Hepatocyte (in vitro differentiated cells): ENCODE data around the gene PDZRN4. TPM values are rescaled to one million over a fixed set of nuclear protein-coding genes. Genes with fewer than 3 reads are reported as not detected.

ENCODE experiments used
- DNase-seq: peaks from one replicate; pipeline ENCODE4 v3.0.0-alpha.2; 2016; ENCODE audit warnings: low spot score
- H2AFZ ChIP-seq: fragments of 200-600 bp; sonication (generic); 2 replicates; pipeline ENCODE4 v1.6.0; 2016; ENCODE audit warnings: antibody characterized with exemption, mild to moderate bottlenecking
- H3K27ac ChIP-seq: fragments of 200-600 bp; sonication (generic); 2 replicates; pipeline ENCODE4 v1.5.1; 2016; ENCODE audit warnings: mild to moderate bottlenecking
- H3K27me3 ChIP-seq: fragments of 200-600 bp; sonication (generic); 2 replicates; pipeline ENCODE4 v1.6.1; 2016
- H3K36me3 ChIP-seq: fragments of 200-600 bp; sonication (generic); replicated peaks from 2 replicates; pipeline ENCODE4 v1.5.1; 2016; ENCODE audit warnings: low read depth; ENCODE audit not compliant: insufficient read depth
- H3K4me1 ChIP-seq: fragments of 200-600 bp; sonication (generic); 2 replicates; pipeline ENCODE4 v1.5.1; 2016; ENCODE audit warnings: mild to moderate bottlenecking, moderate library complexity; ENCODE audit not compliant: insufficient read depth
- H3K4me2 ChIP-seq: fragments of 200-600 bp; sonication (generic); 2 replicates; pipeline ENCODE4 v1.6.0; 2016
- H3K4me3 ChIP-seq: fragments of 200-600 bp; sonication (generic); 2 replicates; pipeline ENCODE4 v1.5.1; 2016; ENCODE audit warnings: mild to moderate bottlenecking
- H3K79me2 ChIP-seq: fragments of 200-600 bp; sonication (generic); 2 replicates; pipeline ENCODE4 v1.6.0; 2017; ENCODE audit warnings: mild to moderate bottlenecking
- H3K9me2 ChIP-seq: fragments of 200-600 bp; sonication (generic); replicated peaks from 2 replicates; pipeline ENCODE4 v1.6.0; 2017; ENCODE audit warnings: mild to moderate bottlenecking; ENCODE audit not compliant: insufficient read depth
- H3K9me3 ChIP-seq: fragments of 200-600 bp; sonication (generic); 2 replicates; pipeline ENCODE4 v1.5.1; 2016; ENCODE audit warnings: low read depth, mild to moderate bottlenecking
- H4K20me1 ChIP-seq: fragments of 200-600 bp; sonication (generic); 2 replicates; pipeline ENCODE4 v1.6.0; 2016; ENCODE audit warnings: mild to moderate bottlenecking; ENCODE audit not compliant: insufficient read depth, poor library complexity, severe bottlenecking
- EZH2 ChIP-seq: fragments of 200-600 bp; sonication (generic); IDR thresholded peaks from 2 replicates; pipeline ENCODE4 v1.6.1; 2016; ENCODE audit warnings: antibody characterized with exemption, mild to moderate bottlenecking, borderline replicate concordance
- EZH2phosphoT487 ChIP-seq: fragments of 200-600 bp; sonication (generic); IDR thresholded peaks from one replicate; pipeline ENCODE4 v1.6.1; 2018; ENCODE audit warnings: antibody characterized with exemption, mild to moderate bottlenecking, low read depth, moderate library complexity; ENCODE audit not compliant: unreplicated experiment, severe bottlenecking
- WGBS: methylation state at CpG from one replicate; pipeline ENCODE4 v1.1.6; 2016; ENCODE audit warnings: low lambda C conversion rate; ENCODE audit errors: missing lambda C conversion rate; 5-methylcytosine and 5-hydroxymethylcytosine counted together
- polyA plus RNA-seq: library from polyadenylated mRNA; unstranded; fragments of >200 nt; fragmentation: Nextera tagmentation; extraction: Ambion mirVana; gene quantifications from 2 replicates; pipeline ENCODE4 v1.2.1, GENCODE V29; 2016
- total RNA-seq: library from RNA; depleted of rRNA; stranded (reverse); fragments of >200 nt; gene quantifications from 2 replicates; pipeline ENCODE4 v1.2.3, GENCODE V29; 2014
- TF ChIP-seq, protein P1 (sequence below): fragments of 200-600 bp; sonication (generic); IDR thresholded peaks from 2 replicates; pipeline ENCODE4 v1.5.1; 2016; ENCODE audit warnings: antibody characterized with exemption, mild to moderate bottlenecking; ENCODE audit not compliant: poor library complexity

Gene PDZRN4
- total and polyA plus RNA-seq, 2 experiments from 2014 or later, result 2.2 to 2.3 TPM

DNA sequence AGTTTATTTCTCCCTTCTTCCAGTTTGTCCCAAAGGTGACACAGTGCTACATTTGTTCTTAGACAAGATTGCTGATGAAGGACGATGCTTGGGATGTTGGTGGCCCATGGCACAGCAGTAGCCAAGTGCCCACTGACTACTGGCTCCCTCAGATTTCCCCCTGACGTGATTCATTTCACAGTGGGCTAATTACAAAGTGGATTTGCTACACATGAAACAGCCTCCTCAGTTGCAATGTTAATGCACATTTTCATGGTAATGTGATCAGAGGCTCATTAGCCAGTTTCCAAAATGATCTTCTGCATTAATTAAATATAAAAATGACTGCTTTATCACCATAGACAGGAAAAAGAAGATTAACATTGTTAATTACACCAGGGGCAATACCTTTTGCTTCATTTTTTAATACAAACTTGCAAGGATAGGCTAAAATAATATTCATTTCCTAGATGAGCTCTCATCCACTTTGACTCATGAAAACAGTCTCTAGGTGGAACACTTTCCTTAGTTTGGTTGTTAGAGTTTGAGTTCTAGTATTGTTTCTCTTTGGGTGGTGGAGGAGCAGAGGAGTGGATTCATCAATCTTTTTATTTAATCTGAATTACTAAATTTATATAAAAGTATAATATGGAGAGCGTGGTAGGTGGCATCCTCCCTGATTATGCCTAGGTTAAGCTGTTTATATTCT is 250.9 kb downstream of the PDZRN4 start:
- H3K36me3 ChIP-seq, result no peaks in the 10 kb centered on the region
- H3K27me3 ChIP-seq, result no peaks in the 10 kb centered on the region
- TF ChIP-seq EZH2, result no peak
- TF ChIP-seq, protein P1, sequence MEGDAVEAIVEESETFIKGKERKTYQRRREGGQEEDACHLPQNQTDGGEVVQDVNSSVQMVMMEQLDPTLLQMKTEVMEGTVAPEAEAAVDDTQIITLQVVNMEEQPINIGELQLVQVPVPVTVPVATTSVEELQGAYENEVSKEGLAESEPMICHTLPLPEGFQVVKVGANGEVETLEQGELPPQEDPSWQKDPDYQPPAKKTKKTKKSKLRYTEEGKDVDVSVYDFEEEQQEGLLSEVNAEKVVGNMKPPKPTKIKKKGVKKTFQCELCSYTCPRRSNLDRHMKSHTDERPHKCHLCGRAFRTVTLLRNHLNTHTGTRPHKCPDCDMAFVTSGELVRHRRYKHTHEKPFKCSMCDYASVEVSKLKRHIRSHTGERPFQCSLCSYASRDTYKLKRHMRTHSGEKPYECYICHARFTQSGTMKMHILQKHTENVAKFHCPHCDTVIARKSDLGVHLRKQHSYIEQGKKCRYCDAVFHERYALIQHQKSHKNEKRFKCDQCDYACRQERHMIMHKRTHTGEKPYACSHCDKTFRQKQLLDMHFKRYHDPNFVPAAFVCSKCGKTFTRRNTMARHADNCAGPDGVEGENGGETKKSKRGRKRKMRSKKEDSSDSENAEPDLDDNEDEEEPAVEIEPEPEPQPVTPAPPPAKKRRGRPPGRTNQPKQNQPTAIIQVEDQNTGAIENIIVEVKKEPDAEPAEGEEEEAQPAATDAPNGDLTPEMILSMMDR, result no peak
- no peak for TF ChIP-seq EZH2phosphoT487
- H3K9me3 ChIP-seq, result no peaks in the 10 kb centered on the region
- H3K4me1 ChIP-seq, result no peaks in the 10 kb centered on the region
- no peaks in the 10 kb centered on the region for H3K9me2 ChIP-seq
- no peaks in the 10 kb centered on the region for H4K20me1 ChIP-seq
- H3K79me2 ChIP-seq, result no peaks in the 10 kb centered on the region
- WGBS, result 75% methylated on average over 3 of the region's 3 CpGs
- H3K4me3 ChIP-seq, result no peak overlapping the region
- no peak overlapping the region for H3K4me2 ChIP-seq
- H3K27ac ChIP-seq, result no peak overlapping the region
- no peak overlapping the region for H2AFZ ChIP-seq
- no peak for DNase-seq

- Histone ChIP-seq H3K4me3 (no peak overlapping the region), H2AFZ (no peak overlapping the region), H3K27me3 (no peaks in the 10 kb centered on the region), H3K4me2 (no peak overlapping the region), H3K9me2 (no peaks in the 10 kb centered on the region), H3K36me3 (no peaks in the 10 kb centered on the region), H3K9me3 (no peaks in the 10 kb centered on the region), H3K79me2 (no peaks in the 10 kb centered on the region), H3K27ac (no peak overlapping the region), H3K4me1 (no peaks in the 10 kb centered on the region), H4K20me1 (no peaks in the 10 kb centered on the region)
- no peak for DNase-seq
- no peak for TF ChIP-seq EZH2phosphoT487
- no peak for TF ChIP-seq EZH2
- TF ChIP-seq, protein P1, result no peak
- WGBS, result 31% methylated on average over 2 of the region's 2 CpGs
Observed at GRCh38 chr12:41439801-41440200, 251.7 kb downstream of the PDZRN4 start.

DNA sequence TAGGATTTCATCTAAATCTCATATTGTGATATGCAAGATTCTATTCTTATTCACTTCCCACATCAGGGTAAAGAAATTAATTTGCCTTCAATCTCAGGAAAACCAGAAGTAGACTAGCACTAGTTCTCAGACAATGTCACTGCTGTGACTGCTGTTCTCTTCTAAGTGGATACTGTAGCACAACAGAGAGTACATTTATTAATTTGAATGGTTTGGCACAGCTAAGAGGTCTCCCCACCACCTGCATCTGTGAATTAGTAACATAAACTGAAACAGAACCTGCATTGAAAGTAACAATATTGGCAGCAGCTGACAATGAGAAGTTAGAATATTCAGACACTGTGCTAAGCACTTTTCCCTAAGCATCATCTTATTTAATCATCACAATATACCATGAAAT is 253.1 kb downstream of the PDZRN4 start:
- DNase-seq, result no peak
- Histone ChIP-seq H3K9me3 (no peaks in the 10 kb centered on the region), H3K4me1 (no peaks in the 10 kb centered on the region), H2AFZ (no peak overlapping the region), H3K27ac (no peak overlapping the region), H3K4me2 (no peak overlapping the region), H4K20me1 (no peaks in the 10 kb centered on the region), H3K36me3 (no peaks in the 10 kb centered on the region), H3K4me3 (no peak overlapping the region), H3K9me2 (no peaks in the 10 kb centered on the region), H3K27me3 (no peaks in the 10 kb centered on the region), H3K79me2 (no peaks in the 10 kb centered on the region)
- TF ChIP-seq EZH2phosphoT487 (no peak), EZH2 (no peak)
- TF ChIP-seq, protein P1, result no peak
